Gastroesophageal sphincter (tissue), 3 donors: ENCODE measurements around the gene ZFAND6.

Experiments
- CTCF ChIP-seq, 4 experiments: fragments of 200-600 bp in 2 of 4; fragments of 450-650 bp in 2 of 4; sonication (generic) in 1 of 4; IDR thresholded peaks; one replicate each; pipeline ENCODE4 v1.5.1; 2017 to 2019; ENCODE audit warnings: antibody characterized with exemption in 4 of 4, mild to moderate bottlenecking in 2 of 4, moderate library complexity in 2 of 4
- EP300 ChIP-seq: sonication (generic); formaldehyde crosslinking; IDR thresholded peaks from one replicate; pipeline ENCODE4 v1.6.1; 2017; ENCODE audit warnings: antibody characterized with exemption, mild to moderate bottlenecking

- peak in 1 of 4 experiments; percentile 11 for TF ChIP-seq CTCF (IDR thresholded peaks at IDR 0.05)
- no peak for TF ChIP-seq EP300
These were observed 93.7 kb downstream of the ZFAND6 start, which contains the start of gene FAH for GRCh38 chr15:80152896-80153876.
